Parietal lobe (tissue), 1 donor: ENCODE measurements around the gene NAT9. TPM values are rescaled to one million over a fixed set of nuclear protein-coding genes. Genes with fewer than 3 reads are reported as not detected.

Experiments used
- total RNA-seq: library from RNA; depleted of rRNA; stranded (reverse); fragments of >200 nt; gene quantifications from one replicate; pipeline ENCODE4 v1.2.3, GENCODE V29; 2014

The NAT9 gene, protein sequence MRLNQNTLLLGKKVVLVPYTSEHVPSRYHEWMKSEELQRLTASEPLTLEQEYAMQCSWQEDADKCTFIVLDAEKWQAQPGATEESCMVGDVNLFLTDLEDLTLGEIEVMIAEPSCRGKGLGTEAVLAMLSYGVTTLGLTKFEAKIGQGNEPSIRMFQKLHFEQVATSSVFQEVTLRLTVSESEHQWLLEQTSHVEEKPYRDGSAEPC
- total RNA-seq = 40.4 TPM

DNA sequence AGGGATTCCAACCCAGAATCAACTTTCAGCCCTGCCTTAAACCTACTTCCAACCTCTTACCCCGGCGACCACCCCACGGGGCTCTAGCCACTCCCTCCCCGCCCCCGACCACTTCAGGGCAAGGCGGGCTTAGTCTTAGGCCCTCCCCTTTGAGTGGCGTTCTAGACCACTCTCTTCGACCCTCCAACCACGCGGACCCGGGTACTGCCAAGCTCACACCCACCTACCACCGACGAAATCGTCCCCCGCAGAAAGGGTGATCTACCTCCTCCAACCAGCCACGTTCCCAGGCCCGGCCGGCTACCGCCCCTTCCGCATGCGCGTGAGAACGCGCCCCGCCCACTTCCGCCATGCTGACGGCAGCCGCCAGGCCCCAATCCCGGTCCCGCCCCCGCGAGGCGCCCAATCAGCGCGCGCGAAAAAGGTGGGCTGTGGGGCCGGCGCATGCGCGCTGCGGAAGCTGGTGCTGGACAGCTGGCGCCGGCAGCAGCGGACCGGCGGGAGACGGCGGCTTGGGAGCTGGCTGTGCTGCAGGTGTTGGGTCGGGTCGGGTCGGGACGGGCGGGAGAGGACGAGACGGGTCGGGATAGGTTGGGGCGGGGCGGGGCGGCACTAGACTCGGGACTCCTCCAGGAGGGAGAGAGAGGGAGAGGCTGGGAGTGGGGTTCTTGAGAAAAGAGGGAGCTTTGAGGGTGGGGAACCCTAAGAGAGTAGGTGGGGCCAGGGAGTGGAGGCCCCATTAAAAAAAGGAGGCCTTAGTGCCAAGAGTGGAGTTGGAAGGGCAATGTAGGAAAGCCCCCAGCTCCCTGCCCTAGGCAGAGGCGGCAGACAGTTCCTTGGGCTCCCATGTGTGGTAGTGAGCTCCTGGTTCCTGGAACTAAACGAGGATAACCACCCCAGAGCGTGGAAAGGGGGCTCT, at the start of gene NAT9:
NAT9 (minus strand) TSS at position 302 of the 919 bp plus-strand sequence. CDS start 647 bp downstream, outside the sequence.

DNA sequence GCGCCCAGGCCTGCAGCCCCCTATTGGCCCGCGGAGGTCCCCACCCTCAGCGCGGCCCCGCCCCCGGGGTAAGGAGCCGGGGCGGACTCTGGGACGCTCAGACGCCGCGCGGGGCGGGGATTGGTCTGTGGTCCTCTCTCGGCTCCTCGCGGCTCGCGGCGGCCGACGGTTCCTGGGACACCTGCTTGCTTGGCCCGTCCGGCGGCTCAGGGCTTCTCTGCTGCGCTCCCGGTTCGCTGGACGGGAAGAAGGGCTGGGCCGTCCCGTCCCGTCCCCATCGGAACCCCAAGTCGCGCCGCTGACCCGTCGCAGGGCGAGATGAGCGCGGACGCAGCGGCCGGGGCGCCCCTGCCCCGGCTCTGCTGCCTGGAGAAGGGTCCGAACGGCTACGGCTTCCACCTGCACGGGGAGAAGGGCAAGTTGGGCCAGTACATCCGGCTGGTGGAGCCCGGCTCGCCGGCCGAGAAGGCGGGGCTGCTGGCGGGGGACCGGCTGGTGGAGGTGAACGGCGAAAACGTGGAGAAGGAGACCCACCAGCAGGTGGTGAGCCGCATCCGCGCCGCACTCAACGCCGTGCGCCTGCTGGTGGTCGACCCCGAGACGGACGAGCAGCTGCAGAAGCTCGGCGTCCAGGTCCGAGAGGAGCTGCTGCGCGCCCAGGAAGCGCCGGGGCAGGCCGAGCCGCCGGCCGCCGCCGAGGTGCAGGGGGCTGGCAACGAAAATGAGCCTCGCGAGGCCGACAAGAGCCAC, 27.4 kb downstream of the NAT9 start, which contains the start of gene NHERF1:
NHERF1 (plus strand) TSS at position 100 of the 750 bp plus-strand sequence; CDS start at position 319, 219 bp downstream.

DNA sequence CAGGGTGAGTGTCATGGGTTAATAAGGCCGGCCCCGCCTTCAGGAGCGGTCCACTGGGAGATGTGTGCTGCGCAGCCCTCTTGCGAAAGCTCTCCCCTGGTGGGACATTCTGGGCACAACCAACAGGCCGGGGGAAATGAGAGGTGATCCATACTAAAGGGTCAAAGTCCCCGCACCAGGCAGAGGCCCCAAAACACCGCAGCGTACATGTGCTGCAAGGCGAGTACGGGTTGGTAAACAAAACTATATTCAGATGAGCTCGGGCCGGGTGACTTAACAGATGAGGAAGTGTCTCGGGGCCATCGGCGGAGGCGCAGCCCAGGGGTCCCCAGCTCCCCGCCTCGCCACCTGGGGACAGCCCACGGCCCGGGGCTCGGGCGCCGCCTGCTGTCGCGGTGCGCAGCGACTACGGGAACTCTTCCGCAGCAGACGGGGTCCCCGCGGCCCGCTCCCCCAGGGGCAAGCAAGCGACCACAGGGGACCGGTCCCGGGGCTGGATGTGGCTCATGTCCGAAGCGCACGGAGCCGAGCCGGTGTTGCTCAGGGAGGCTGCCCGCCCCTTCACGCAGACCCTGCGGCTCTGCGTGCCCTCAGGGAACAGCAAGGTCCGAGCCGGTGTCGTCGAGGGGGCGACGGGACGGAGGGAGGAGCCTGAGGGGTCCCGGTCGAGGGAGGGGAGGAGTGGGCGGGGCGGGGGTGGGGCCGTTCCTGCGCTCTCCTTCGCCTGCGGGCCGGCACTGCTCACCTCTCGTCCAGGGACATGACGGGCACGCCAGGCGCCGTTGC, 39.4 kb downstream of the NAT9 start, which contains the start of gene RAB37:
RAB37 (plus strand) TSS at position 744 of the 786 bp plus-strand sequence; CDS start at position 761, 17 bp downstream.

Other genes starting within 250 kb of the NAT9 start
- gene CD300LB, start 244.9 kb downstream of the NAT9 start, total RNA-seq = not detected
- not detected for gene CD300C, start 230.2 kb downstream of the NAT9 start, total RNA-seq
- gene CD300H, start 208.8 kb downstream of the NAT9 start, total RNA-seq = not detected
- gene CD300LD, start 184.1 kb downstream of the NAT9 start, total RNA-seq = not detected
- gene CD300E, start 152.6 kb downstream of the NAT9 start, total RNA-seq = not detected
- gene CD300LF, start 63.4 kb downstream of the NAT9 start, total RNA-seq = not detected
- gene RAB37, start 39.1 kb downstream of the NAT9 start, total RNA-seq = 0.63 TPM
- 6.3 TPM for gene NHERF1, start 27.7 kb downstream of the NAT9 start, total RNA-seq
- gene GRIN2C, start 83.5 kb upstream of the NAT9 start, total RNA-seq = 0.94 TPM
- 4.1 TPM for gene FDXR, start 96.6 kb upstream of the NAT9 start, total RNA-seq
- not detected for gene FADS6, start 117.3 kb upstream of the NAT9 start, total RNA-seq
- not detected for gene USH1G, start 146.9 kb upstream of the NAT9 start, total RNA-seq
- not detected for gene OTOP2, start 147.9 kb upstream of the NAT9 start, total RNA-seq
- not detected for gene OTOP3, start 159.6 kb upstream of the NAT9 start, total RNA-seq
- 30.4 TPM for gene HID1, start 196.4 kb upstream of the NAT9 start, total RNA-seq
- 8.8 TPM for gene CDR2L, start 211.3 kb upstream of the NAT9 start, total RNA-seq
- 11.3 TPM for gene MRPL58, start 236.3 kb upstream of the NAT9 start, total RNA-seq